Suprapubic skin (tissue), 2 donors: ENCODE measurements around the gene STUM.

ENCODE experiments used
- EP300 ChIP-seq: sonication (generic); formaldehyde crosslinking; IDR thresholded peaks from one replicate; pipeline ENCODE4 v1.6.1; 2017; ENCODE audit warnings: antibody characterized with exemption
- POLR2A ChIP-seq, 2 donors: fragments of 450-650 bp; IDR thresholded peaks; one replicate each; pipeline ENCODE4 v1.6.1; 2017; ENCODE audit warnings: antibody characterized with exemption in 2 of 2, mild to moderate bottlenecking in 2 of 2, moderate library complexity in 2 of 2

GRCh38 chr1:226646870-226647449 is 98.4 kb downstream of the STUM start:
- no peak for TF ChIP-seq EP300
- no peak for TF ChIP-seq POLR2A (IDR thresholded peaks at IDR 0.05)
